NK-92 (cell line): ENCODE data around the gene SVBP.
"Not testable (repeated sequence)": the region's sequence is repeated elsewhere in the genome, so short reads cannot be mapped to it uniquely, and the experiment has no call there.

ENCODE experiments used
- DNase-seq: peaks from one replicate; lab custom pipeline; 2025; ENCODE audit not compliant: unreplicated experiment; lab: John Stamatoyannopoulos, UW

Gene SVBP

GRCh38 chr1:42816585-42817439, at the start of gene SVBP, which contains the start of gene ERMAP:
SVBP (minus strand) TSS chr1:42817397; CDS start chr1:42816544, 853 bp downstream.
ERMAP (plus strand) TSS chr1:42817122; CDS start chr1:42830449, 13,327 bp downstream.
- peak; percentile 48 for DNase-seq

GRCh38 chr1:42866549-42866948, 49.4 kb upstream of the SVBP start:
- DNase-seq: no peak

GRCh38 chr1:42861014-42861399, 43.8 kb upstream of the SVBP start:
- no peak for DNase-seq

- no peak for DNase-seq
Observed at GRCh38 chr1:42860339-42861013, 43.3 kb upstream of the SVBP start.

- not testable (repeated sequence) for DNase-seq
Observed at GRCh38 chr1:42859366-42859765, 42.2 kb upstream of the SVBP start.

- not testable (repeated sequence) for DNase-seq
Observed at GRCh38 chr1:42856554-42856953, 39.4 kb upstream of the SVBP start.

- DNase-seq: no peak
Observed at GRCh38 chr1:42853116-42853884, 36.1 kb upstream of the SVBP start.

- no peak for DNase-seq
Observed at GRCh38 chr1:42852608-42852980, 35.4 kb upstream of the SVBP start.

- no peak for DNase-seq
Observed at GRCh38 chr1:42851960-42852607, 34.9 kb upstream of the SVBP start.

- no peak for DNase-seq
Observed at GRCh38 chr1:42851420-42851819, 34.2 kb upstream of the SVBP start.

GRCh38 chr1:42849944-42850343, 32.7 kb upstream of the SVBP start:
- DNase-seq: no peak

GRCh38 chr1:42848823-42849537, 31.8 kb upstream of the SVBP start:
- no peak for DNase-seq

- no peak for DNase-seq
Observed at GRCh38 chr1:42847721-42848460, 30.7 kb upstream of the SVBP start.

GRCh38 chr1:42847111-42847595, 30.0 kb upstream of the SVBP start:
- no peak for DNase-seq

GRCh38 chr1:42846257-42847110, 29.3 kb upstream of the SVBP start, which contains the start of gene ZNF691:
ZNF691 (plus strand) TSS chr1:42846613; CDS start chr1:42849659, 3,046 bp downstream.
- no peak for DNase-seq

GRCh38 chr1:42845866-42846256, 28.7 kb upstream of the SVBP start:
- DNase-seq: no peak

GRCh38 chr1:42845193-42845592, 28.0 kb upstream of the SVBP start:
- no peak for DNase-seq

- no peak for DNase-seq
Observed at GRCh38 chr1:42844592-42845140, 27.5 kb upstream of the SVBP start.
